GM21576 (cell line): ENCODE results near the gene HELLS.
A peak's percentile ranks its signal among the peaks of the same experiment; 100 is the strongest.
"Not testable (repeated sequence)": the region's sequence is repeated elsewhere in the genome, so short reads cannot be mapped to it uniquely, and the experiment has no call there.

Source experiments
- ATAC-seq: cut with Tn5 transposase; IDR thresholded peaks from one replicate; pipeline ENCODE4 v1.9.1; 2021; ENCODE audit warnings: mild to moderate bottlenecking, moderate library complexity; ENCODE audit not compliant: unreplicated experiment

Gene HELLS

DNA sequence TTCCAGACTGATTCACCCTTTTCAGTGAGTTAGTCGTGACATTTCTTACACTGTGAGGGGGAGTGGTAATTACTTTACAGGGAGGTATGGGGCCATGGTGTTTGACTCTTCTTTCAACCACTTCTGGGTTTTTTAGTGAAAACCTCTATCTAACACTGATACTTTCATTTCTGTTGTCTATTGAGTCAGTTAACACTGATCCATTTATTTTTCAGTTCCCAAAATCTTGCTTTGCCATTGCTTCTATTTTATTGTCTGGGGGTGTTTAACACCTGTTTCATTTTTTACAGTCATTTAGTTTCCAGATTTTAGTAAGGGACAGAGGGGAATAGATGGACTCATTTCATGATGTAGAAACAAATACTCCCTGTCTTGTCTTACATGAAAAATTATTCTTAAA, 61.5 kb downstream of the HELLS start:
- peak; percentile 50 for ATAC-seq

DNA sequence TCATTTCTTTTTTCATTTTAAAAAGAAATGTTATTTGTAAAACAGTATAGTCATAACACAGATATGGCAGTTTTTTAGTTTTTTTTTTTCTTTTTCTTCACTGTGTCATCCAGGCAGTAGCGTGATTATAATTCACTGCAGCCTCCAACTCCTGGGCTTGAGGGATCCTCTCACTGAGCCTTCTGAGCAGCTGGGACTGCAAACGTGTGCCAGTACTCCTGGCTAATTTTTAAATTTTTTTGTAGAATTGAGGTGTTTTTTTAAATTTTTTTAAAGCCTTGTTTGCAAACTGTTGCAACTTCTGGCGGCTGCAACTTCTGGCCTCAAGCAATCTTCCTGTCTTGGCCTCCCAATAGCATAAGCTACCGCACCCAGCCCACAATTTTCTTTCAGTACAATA, 63.0 kb downstream of the HELLS start:
- no peak for ATAC-seq

GRCh38 chr10:94614558-94614957, 69.0 kb downstream of the HELLS start:
- no peak for ATAC-seq

- ATAC-seq = no peak
Measured at GRCh38 chr10:94617389-94617944, 71.9 kb downstream of the HELLS start.

DNA sequence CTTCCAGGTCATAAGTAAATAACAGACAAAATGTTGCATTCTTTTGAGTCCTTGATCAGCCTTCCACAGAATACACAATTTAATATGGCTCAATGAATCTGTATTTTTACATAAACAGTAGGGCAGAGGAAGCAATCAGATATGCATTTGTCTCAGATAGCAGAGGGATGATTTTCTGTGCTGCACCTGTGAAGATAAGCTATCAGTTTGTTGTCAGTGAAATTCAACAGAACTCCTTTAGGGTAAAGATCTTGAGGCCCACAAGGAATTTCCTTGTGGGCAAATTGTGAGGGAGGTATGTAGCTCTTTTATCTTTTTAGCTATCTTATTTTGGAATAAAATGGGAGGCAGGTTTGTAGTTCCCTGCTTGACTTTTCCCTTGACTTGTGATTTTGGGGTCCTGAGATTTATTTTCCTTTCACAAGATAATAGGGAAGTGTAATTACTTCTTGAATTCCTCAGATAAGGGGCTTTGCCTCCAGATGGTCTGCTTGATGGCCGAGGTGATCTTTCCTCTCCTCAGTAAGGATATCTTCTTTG, 77.1 kb downstream of the HELLS start:
- no peak for ATAC-seq

- ATAC-seq = no peak
Measured at GRCh38 chr10:94623572-94623971, 78.0 kb downstream of the HELLS start.

GRCh38 chr10:94626476-94626875, 80.9 kb downstream of the HELLS start:
- no peak for ATAC-seq

DNA sequence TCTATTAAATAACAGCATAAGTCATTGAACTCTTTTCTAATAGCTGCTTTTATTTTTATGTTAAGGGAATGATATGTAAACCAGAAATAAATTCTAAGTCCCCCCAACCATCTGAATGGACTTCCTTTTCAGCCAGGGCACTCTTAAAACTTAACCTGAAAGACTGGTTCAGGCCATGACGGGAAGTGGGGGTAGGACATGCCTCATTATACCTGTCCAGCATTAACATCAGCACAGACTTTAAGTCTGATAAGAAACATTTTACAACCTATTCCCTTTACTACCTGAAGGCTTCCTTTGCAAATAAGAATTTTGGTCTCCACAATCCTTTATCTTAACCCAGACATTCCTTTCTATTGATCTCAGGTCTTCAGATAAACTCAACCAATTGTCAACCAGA, 81.9 kb downstream of the HELLS start:
- no peak for ATAC-seq

DNA sequence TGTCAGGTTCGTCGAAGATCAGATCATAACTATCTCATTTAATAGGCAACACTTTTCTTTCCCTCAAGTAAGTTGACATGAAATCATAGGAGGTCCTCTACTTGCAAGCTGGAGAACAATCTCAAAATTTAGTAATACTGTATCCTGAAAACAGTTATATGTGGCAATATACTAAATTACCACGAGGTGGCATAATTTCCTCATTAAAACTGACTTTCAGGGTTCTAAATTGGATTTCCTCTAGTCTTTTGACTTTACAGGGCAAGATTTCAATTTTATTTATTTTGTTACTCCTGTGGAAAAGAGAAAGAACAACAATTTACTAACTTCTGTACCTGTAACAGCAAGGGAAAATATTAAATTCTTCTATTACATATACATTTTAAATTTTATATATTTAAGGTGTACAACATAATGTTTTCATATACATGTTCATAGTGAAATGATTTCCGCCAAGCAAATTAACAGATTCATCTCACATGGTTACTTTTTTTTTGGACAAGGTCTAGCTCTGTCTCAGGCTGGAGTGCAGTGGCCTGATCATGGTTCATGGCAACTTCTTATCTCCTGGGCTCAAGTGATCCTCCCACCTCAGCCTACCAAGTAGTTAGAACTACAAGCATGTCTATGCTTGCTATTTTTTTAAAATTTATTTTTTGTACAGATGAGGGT, 84.6 kb downstream of the HELLS start:
- no peak for ATAC-seq

- ATAC-seq = no peak
Measured at GRCh38 chr10:94631077-94631875, 85.7 kb downstream of the HELLS start.

GRCh38 chr10:94632954-94633353, 87.4 kb downstream of the HELLS start:
- ATAC-seq = no peak

GRCh38 chr10:94638097-94638496, 92.5 kb downstream of the HELLS start:
- not testable (repeated sequence) for ATAC-seq

GRCh38 chr10:94639902-94640301, 94.3 kb downstream of the HELLS start:
- no peak for ATAC-seq

DNA sequence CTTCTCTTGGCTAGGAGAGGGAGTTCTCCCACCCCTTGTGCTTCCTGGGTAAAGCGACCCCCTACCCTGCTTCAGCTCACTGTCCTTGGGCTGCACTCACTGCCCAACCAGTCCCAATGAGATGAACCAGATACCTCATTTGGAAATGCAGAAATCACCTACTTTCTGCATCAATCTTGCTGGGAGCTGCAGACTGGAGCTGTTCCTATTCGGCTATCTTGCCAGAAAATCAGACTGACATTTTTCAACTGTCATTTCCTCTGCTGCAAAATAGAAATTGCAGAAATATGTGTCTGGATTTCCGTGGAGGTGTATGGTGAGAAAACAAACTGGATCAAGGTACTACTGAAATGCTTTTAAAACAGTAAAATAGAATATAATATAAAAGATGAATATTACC, 95.0 kb downstream of the HELLS start:
- no peak for ATAC-seq

GRCh38 chr10:94641480-94641879, 95.9 kb downstream of the HELLS start:
- no peak for ATAC-seq

GRCh38 chr10:94644352-94644751, 98.8 kb downstream of the HELLS start:
- no peak for ATAC-seq

DNA sequence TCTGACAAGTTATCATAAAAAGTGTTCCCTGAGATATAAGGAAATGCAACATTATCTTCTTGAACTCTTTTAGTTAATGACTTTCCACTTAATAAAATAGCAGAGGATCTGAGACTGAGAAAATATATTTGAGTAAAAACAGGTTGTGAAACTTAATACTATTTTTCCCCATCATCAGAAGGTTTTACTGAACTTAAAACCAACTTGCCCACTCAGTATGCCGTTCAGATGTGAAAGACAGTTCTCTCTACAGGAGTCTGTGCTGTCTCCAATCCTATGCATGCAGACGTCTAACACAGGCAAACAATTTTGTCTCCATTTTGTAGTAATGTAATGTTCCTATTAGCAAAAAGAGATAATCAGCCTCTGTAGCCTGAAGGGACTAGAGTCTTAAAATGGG, 99.7 kb downstream of the HELLS start:
- ATAC-seq = peak; percentile 52
